Activated CD4-positive, alpha-beta T cell treated with anti-CD3 and anti-CD28 coated beads for 24 hours (primary cell): ENCODE results near the gene EIF4A3.

ENCODE experiments used
- DNase-seq, 2 donors: peaks; one replicate each; pipeline ENCODE4 v3.0.0-alpha.2; 2020; ENCODE audit warnings: low read depth in 2 of 2

Gene EIF4A3

GRCh38 chr17:80132906-80133625 is 13.9 kb downstream of the EIF4A3 start:
- DNase-seq, result no peak

GRCh38 chr17:80130992-80131391 is 15.9 kb downstream of the EIF4A3 start:
- no peak for DNase-seq

- DNase-seq, result no peak
Measured at GRCh38 chr17:80129006-80129565, 17.8 kb downstream of the EIF4A3 start.

GRCh38 chr17:80126449-80126715 is 20.5 kb downstream of the EIF4A3 start:
- no peak for DNase-seq

GRCh38 chr17:80125656-80126448 is 21.1 kb downstream of the EIF4A3 start:
- no peak for DNase-seq

GRCh38 chr17:80124351-80124981 is 22.5 kb downstream of the EIF4A3 start:
- DNase-seq, result no peak

GRCh38 chr17:80123791-80124190 is 23.1 kb downstream of the EIF4A3 start:
- DNase-seq, result no peak

- no peak for DNase-seq
Measured at GRCh38 chr17:80122926-80123505, 23.9 kb downstream of the EIF4A3 start.

- DNase-seq, result no peak
Measured at GRCh38 chr17:80122026-80122575, 24.8 kb downstream of the EIF4A3 start.

- DNase-seq, result no peak
Measured at GRCh38 chr17:80119839-80120238, 27.1 kb downstream of the EIF4A3 start.

- no peak for DNase-seq
Measured at GRCh38 chr17:80119271-80119791, 27.6 kb downstream of the EIF4A3 start.

- DNase-seq, result no peak
Measured at GRCh38 chr17:80118601-80119270, 28.2 kb downstream of the EIF4A3 start.

GRCh38 chr17:80117491-80118401 is 29.2 kb downstream of the EIF4A3 start:
- no peak for DNase-seq

GRCh38 chr17:80116921-80117380 is 30.0 kb downstream of the EIF4A3 start:
- DNase-seq, result no peak

GRCh38 chr17:80116276-80116920 is 30.5 kb downstream of the EIF4A3 start:
- DNase-seq, result no peak

- no peak for DNase-seq
Measured at GRCh38 chr17:80115159-80115558, 31.8 kb downstream of the EIF4A3 start.

- no peak for DNase-seq
Measured at GRCh38 chr17:80114758-80115157, 32.2 kb downstream of the EIF4A3 start.

- no peak for DNase-seq
Measured at GRCh38 chr17:80113033-80113484, 33.9 kb downstream of the EIF4A3 start.

- DNase-seq, result no peak
Measured at GRCh38 chr17:80112471-80113032, 34.4 kb downstream of the EIF4A3 start.
